GM18858 (cell line): ENCODE data around the gene PRR29.
"Not testable (repeated sequence)": the region's sequence is repeated elsewhere in the genome, so short reads cannot be mapped to it uniquely, and the experiment has no call there.

Experiments used
- ATAC-seq: cut with Tn5 transposase; IDR thresholded peaks from one replicate; pipeline ENCODE4 v1.9.1; 2021; ENCODE audit not compliant: unreplicated experiment

PRR29 gene

GRCh38 chr17:64008830-64009229, 10.7 kb downstream of the PRR29 start:
- ATAC-seq, result no peak

- ATAC-seq, result no peak
Measured at GRCh38 chr17:64009571-64010402, 11.6 kb downstream of the PRR29 start.

- no peak for ATAC-seq
Measured at GRCh38 chr17:64015447-64015846, 17.3 kb downstream of the PRR29 start.

- ATAC-seq, result no peak
Measured at GRCh38 chr17:64016231-64016784, 18.2 kb downstream of the PRR29 start.

DNA sequence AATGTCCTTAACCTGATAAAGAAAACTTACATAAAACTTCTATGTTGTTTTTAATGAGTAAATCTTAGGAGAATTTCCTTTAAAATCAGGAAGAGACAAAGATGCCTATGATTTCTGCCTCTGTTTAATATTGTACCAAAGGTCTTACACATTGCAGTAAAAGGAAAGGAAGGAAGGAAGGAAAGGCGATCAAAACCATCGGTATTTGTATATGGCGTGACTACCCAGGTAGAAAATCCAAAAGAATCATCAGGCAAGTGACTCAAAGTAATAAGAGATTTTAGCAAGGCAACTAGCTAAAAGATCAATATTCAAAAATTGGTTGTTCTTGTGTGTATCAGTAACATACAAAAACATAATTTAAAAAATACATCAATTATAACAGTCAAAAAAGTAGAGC, 18.8 kb downstream of the PRR29 start:
- no peak for ATAC-seq

DNA sequence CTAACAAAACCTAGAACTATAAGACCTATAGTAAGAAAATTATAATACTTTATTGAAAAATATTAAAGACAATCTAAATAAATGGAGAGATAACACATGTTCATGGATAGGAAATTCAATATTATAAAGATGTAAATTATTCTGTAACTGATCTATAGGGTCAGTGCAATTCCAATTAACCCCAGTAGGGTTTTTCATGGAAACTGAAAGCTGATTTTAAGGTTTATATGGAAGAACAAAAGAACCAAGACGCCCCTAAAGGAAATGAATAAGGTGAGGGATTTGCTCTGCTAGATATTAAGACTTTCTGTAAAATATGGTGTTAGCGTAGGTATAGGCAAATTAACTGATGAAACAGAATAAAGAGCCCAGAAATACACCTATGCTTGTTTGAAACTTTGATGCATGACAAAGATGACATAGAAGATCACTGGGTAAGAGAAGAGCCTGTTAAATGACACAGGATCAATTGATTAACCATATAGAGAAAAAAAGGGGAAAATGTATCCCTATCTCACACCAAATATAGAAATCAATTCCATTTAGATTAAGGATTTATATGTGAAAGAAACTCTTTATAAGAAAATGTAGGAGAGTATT, 19.3 kb downstream of the PRR29 start:
- no peak for ATAC-seq

DNA sequence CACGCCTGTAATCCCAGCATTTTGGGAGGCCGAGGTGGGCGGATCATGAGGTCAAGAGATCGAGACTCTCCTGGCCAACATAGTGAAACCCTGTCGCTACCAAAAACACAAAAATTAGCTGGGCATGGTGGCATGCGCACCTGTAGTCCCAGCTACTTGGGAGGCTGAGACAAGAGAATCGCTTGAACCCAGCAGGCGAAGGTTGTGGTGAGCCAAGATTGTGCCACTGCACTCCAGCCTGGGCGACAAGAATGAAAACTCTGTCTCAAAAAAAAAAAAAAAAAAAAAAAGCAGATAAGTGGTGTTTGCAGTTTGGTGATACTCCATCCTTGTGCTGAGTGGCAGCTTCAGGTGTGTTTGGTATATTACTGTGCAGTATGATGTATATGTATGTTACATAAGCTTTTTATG, 21.4 kb downstream of the PRR29 start:
- not testable (repeated sequence) for ATAC-seq

- no peak for ATAC-seq
Measured at GRCh38 chr17:64020056-64020766, 22.1 kb downstream of the PRR29 start, which contains the start of gene ICAM2. Gene ICAM2 (minus strand): TSS chr17:64020633. CDS start chr17:64006691, 13,942 bp downstream.

GRCh38 chr17:64022611-64023063, 24.5 kb downstream of the PRR29 start:
- no peak for ATAC-seq

DNA sequence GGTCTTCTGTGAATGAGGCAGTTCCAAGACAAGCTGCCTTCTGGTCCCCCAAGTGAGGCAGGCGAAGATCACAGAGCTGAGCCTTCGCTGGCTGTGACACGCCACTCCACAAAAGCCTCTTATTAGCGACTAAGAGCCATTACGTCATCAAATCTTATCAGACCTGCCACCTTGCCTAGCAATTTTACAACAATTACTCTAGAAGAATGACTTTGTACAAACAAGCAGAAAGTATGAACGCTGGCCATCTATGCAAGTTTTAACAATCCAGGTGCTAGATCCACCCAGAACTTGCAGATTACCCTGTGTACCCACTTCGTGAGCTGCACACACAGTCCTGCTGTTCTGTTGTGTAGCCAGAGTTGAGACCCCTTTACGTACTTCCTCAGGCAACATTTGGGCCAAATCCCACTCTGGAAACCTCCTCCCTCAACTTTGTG, 26.1 kb downstream of the PRR29 start:
- no peak for ATAC-seq

DNA sequence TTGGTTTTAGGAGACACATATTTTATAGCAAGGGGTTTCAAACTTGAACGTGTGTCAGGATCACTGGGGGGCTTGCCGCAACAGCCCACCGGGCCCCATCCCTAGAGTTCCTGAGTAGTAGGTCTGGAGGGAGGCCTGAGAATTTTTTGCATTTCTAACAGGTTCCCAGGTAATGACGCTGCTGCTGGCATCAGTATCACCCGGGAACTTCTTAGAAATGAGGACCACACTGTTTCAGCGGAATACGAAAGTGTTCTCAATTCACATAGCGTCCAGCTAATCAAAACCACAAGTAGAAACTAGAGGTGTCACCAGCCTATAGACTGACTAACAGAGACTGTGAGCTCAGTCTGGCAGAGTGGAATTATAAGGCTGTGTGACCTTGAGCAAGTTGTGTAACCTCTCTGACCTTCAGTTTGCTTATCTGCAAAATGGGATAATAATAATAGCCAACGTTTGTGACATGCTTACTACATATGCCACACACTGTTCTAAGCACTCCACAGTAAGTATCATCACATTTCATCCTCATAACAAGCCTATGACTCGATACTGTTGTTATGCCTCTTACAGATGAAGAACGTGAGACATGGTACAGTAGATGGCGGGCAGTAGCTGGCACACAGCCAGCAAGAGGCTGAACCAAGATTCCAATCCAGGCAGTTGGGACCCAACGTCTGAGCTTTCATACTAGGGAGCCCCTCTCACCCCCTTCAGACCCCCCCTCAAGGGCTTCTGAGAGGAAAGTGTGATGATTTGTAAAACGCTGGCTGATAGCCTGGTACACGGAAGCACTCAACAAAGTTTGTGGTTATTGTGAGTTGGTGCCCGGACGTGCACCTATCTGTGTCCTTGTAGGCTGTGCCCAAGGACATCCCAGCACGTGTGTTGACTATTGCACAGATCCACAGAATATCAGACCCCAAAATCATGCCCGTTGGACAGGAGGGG, 26.9 kb downstream of the PRR29 start:
- ATAC-seq, result no peak

DNA sequence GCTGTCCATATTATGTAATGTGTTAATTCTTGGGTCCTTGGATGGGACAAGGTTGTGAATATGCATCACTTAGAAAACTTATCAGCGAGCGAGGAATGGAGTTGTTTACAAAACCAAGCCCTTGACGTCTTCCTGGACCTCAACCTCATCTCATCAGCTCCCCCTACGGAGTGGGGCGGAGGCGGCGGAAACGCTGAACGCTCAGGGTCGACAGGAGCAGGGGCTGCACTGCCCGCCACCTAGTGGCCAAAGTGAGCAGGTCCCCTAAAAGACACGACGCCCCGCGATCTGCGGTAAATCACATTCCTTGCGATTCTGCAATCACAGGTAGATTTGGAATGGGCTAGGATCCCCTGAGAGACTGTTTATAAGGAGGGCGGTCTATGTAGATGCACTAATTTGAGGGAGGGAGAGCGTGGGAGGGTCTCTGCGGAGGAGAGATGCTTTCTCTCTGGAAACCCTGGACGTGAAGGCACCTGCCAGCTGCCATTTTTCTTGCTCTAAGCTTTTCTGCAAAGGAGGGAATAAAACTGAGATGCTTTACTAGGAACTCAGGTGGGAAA, 27.7 kb downstream of the PRR29 start:
- ATAC-seq, result no peak

DNA sequence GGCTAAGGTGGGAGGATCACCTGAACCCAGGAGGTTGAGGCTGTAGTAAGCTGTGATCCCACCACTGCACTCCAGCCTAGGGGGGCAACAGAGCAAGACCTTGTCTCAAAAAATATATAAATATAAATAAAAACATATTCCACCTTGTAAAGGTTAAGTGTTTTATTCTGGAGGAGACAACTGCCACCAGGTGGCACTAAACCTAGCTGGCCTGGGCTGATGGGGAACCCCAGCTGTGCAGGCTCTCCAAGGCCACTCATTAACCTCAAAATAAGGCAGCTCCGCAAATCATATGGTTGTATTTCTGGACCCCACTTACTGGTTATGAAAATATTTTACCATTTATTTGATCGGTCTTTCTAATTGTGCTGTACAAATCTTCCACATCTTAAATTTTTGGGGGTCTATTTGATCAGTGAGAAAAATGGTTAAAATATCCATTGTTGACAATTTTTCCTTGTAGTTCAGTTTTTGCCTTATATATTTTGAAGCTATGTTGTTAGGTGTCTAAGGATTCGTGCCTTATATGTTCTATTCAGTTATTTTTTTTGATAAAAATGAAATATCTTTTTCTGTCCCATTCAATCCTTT, 30.8 kb downstream of the PRR29 start:
- ATAC-seq, result no peak

DNA sequence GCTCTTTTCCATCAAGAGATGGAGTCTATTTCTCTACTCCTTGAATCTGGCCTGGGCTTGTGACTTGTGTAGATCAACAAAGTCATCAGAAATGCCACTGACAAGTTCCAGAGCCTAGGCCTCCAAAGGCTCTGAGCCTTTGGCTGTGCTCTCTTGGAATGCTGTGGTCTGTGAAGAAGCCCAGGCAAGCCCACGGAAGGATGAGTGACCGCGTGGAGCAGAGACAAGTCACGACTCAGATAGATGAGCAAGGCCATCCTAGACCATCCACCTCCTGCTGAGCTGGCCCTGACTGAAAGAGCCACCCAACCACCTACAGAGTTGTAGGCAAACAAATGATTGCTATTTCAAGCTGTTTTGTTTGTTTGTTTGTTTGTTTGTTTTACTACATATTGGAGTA, 33.9 kb downstream of the PRR29 start:
- ATAC-seq, result no peak

DNA sequence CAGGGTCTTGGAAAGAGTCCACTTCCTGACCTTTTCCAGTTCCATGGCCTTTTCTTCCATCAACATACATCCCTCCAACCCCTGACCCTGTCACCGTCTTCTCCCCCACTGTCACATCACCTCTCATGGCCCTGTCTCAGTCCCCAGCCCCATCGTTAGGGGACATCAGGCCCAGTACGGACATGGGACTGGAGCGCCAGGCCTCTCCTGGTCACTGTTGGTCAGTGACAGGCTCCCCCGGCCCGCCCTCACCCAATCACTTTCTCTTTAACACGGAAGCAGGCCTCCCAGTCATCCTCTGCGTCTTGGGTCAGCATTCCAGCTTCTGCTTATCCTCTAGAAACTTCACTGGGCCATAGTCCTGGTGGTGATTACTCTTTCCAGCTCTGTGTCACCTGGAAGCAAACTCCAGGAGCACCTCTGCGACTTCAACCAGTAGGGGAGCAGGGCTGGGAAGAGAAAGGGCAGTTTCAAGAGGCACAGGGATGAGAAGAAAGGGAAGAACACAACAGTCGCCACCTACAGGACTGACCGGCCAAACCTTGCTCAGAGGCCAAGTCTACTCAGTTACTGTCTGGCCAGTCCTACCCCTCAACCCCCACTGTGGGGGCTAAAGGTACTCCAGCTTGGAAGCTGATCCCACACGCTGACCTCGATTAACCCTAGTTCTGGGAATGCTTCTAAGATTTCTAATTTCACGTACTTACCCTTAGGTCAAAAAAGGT, 38.2 kb downstream of the PRR29 start:
- ATAC-seq, result no peak

- ATAC-seq, result no peak
Measured at GRCh38 chr17:64037180-64037579, 39.0 kb downstream of the PRR29 start.

GRCh38 chr17:64037802-64038201, 39.7 kb downstream of the PRR29 start:
- no peak for ATAC-seq

DNA sequence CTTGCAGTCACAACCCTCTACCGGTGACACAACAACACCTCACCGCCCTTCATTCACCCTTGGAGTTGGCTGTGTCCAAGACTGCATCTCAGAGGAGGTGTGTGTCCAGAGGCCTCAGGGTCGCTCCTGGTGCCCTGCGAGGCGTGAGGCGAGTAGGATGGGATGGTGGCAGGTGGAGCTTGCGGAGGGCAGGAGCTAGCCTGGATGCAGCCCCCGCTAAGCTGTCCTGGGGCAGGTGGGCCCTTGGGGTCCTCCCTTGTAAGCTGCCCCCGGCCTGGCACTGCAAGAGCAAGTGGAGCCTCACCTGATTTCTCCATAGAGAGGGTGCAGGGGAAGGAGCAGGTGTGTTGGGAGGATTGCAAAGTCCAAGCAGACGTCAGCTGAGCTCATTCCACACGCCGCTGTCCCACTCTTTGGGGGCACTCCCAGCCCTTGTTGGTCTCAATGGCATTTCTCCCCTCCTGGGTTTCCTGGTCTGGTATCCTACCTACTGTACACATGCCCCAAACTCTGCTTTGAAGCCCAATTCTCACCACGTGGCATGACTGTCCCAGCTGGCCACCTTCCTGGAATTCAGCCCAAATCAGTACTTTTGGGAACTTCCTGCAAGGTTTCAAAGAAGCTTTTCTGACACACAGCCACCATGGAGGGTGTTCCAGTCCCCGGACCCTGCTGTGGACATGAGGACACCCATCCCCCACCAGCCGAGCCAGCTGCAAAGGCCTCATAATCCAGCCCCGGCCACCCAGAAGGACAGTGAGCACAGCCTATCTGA, 40.4 kb downstream of the PRR29 start:
- ATAC-seq, result no peak
